ENCODE results near the gene HSPA1L. TPM values are rescaled to one million over a fixed set of nuclear protein-coding genes. Genes with fewer than 3 reads are reported as not detected.
A peak's percentile ranks its signal among the peaks of the same experiment; 100 is the strongest.

The HSPA1L gene
- total and polyA plus RNA-seq, 4 experiments from 2014 or later = 1.1 to 8.3 (median 6.3) TPM

- Mint-ChIP-seq H3K27ac (peak overlapping the region; percentile 19 to 78 (median 65)), H3K27me3 (no peaks in the 10 kb centered on the region), H3K9me3 (no peaks in the 10 kb centered on the region), H3K4me1 (peaks cover 14 to 48% (median 33%) of the 10 kb centered on the region in 4 donors), H3K4me3 (peak overlapping the region; percentile 27 to 75 (median 58)), H3K36me3 (peaks cover 0 to 26% of the 10 kb centered on the region in 2 donors)
- Histone ChIP-seq H3K27ac (ENCODE audit: low read depth, low read length) (peak overlapping the region; percentile 46), H3K4me3 (ENCODE audit: low read length in 2 of 2) (peak overlapping the region in 1 of 2 donors; percentile 30), H3K9me3 (ENCODE audit: control insufficient read depth in 1 of 2, low read length in 2 of 2) (no peaks in the 10 kb centered on the region), H3K27me3 (ENCODE audit: insufficient read depth, low read length) (no peaks in the 10 kb centered on the region), H3K4me1 (ENCODE audit: insufficient read depth, low read length) (peaks cover 50% of the 10 kb centered on the region), H3K36me3 (ENCODE audit: insufficient read depth, low read length) (peaks cover 20% of the 10 kb centered on the region)
- CTCF ChIA-PET (ENCODE audit: partially characterized antibody) = interaction anchor here (12.8 kb wide), 1 partner anchor 43 kb away, joined by 173 read pairs; the partner anchor contains the start of genes CLIC1, DDAH2 and MSH5
- POLR2A ChIA-PET (ENCODE audit: partially characterized antibody) = interaction anchor here (1.2 to 1.9 kb wide), 3 partner anchors 19 to 87 kb away, joined by 3 to 10 read pairs (median 4); partner anchors contain the start of genes MSH5 and VARS1
- no peak for DNase-seq
- intact Hi-C loops (cut with micrococcal nuclease) = loop anchor here (2.0 kb wide), 1 partner anchor 18 kb away; the partner anchor contains the start of gene VARS1
These were observed 38.5 kb downstream of the HSPA1L start for GRCh38 chr6:31776485-31776988.

GRCh38 chr6:31775633-31776484 is 39.2 kb downstream of the HSPA1L start:
- no peaks in the 10 kb centered on the region for H3K9me3 ChIP-seq (ENCODE audit: control insufficient read depth in 1 of 2, low read length in 2 of 2)
- intact Hi-C loops (cut with micrococcal nuclease) = loop anchor here (2.0 kb wide), 1 partner anchor 19 kb away; the partner anchor contains the start of gene VARS1
- H3K27ac Mint-ChIP-seq = peak overlapping the region; percentile 29 to 78 (median 66)
- H3K9me3 Mint-ChIP-seq = no peaks in the 10 kb centered on the region
- DNase-seq = no peak
- H3K27me3 Mint-ChIP-seq = no peaks in the 10 kb centered on the region
- CTCF ChIA-PET (ENCODE audit: partially characterized antibody) = interaction anchor here (1.5 to 12.8 kb wide), 3 partner anchors 11 to 42 kb away, joined by 4 to 173 read pairs (median 5); partner anchors contain the start of genes CLIC1, DDAH2 and MSH5
- peaks cover 57% of the 10 kb centered on the region for H3K4me1 ChIP-seq (ENCODE audit: insufficient read depth, low read length)
- peaks cover 0 to 24% of the 10 kb centered on the region in 2 donors for H3K36me3 Mint-ChIP-seq
- H3K4me3 Mint-ChIP-seq = peak overlapping the region in 5 of 8 donors; percentile 44 to 73 (median 61)
- no peak overlapping the region for H3K4me3 ChIP-seq (ENCODE audit: low read length in 2 of 2)
- peaks cover 14% of the 10 kb centered on the region for H3K36me3 ChIP-seq (ENCODE audit: insufficient read depth, low read length)
- peak overlapping the region; percentile 46 for H3K27ac ChIP-seq (ENCODE audit: low read depth, low read length)
- H3K4me1 Mint-ChIP-seq = peaks cover 18 to 54% (median 39%) of the 10 kb centered on the region in 4 donors
- no peaks in the 10 kb centered on the region for H3K27me3 ChIP-seq (ENCODE audit: insufficient read depth, low read length)
- POLR2A ChIA-PET (ENCODE audit: partially characterized antibody) = interaction anchor here (1.1 to 7.1 kb wide), 5 partner anchors 19 to 87 kb away, joined by 4 to 78 read pairs (median 6); partner anchors contain the start of genes CLIC1, HSPA1B, LSM2 and MSH5

- peaks cover 0 to 17% of the 10 kb centered on the region in 2 donors for H3K36me3 Mint-ChIP-seq
- no peak overlapping the region for H3K27ac ChIP-seq (ENCODE audit: low read depth, low read length)
- ChIA-PET POLR2A (ENCODE audit: partially characterized antibody) (interaction anchor here (1.1 to 7.1 kb wide), 4 partner anchors 20 to 52 kb away, joined by 5 to 78 read pairs (median 8); partner anchors contain the start of genes CLIC1, HSPA1B, LSM2 and MSH5), CTCF (ENCODE audit: partially characterized antibody) (interaction anchor here (1.5 to 12.8 kb wide), 3 partner anchors 11 to 41 kb away, joined by 4 to 173 read pairs (median 5); partner anchors contain the start of genes CLIC1, DDAH2 and MSH5)
- no peak for DNase-seq
- no peaks in the 10 kb centered on the region for H3K9me3 ChIP-seq (ENCODE audit: control insufficient read depth in 1 of 2, low read length in 2 of 2)
- no peaks in the 10 kb centered on the region for H3K27me3 Mint-ChIP-seq
- H3K4me3 Mint-ChIP-seq = peak overlapping the region in 3 of 8 donors; percentile 6 to 41 (median 39)
- H3K36me3 ChIP-seq (ENCODE audit: insufficient read depth, low read length) = peaks cover 7% of the 10 kb centered on the region
- peaks cover 18 to 54% (median 40%) of the 10 kb centered on the region in 4 donors for H3K4me1 Mint-ChIP-seq
- H3K4me1 ChIP-seq (ENCODE audit: insufficient read depth, low read length) = peaks cover 61% of the 10 kb centered on the region
- intact Hi-C loops (cut with micrococcal nuclease) = no loop called here
- no peaks in the 10 kb centered on the region for H3K27me3 ChIP-seq (ENCODE audit: insufficient read depth, low read length)
- no peak overlapping the region for H3K27ac Mint-ChIP-seq
- no peak overlapping the region for H3K4me3 ChIP-seq (ENCODE audit: low read length in 2 of 2)
- no peaks in the 10 kb centered on the region for H3K9me3 Mint-ChIP-seq
These were observed 39.9 kb downstream of the HSPA1L start for GRCh38 chr6:31775184-31775583.

- peak overlapping the region in 5 of 7 donors; percentile 84 to 90 (median 85) for H3K27ac Mint-ChIP-seq
- no peaks in the 10 kb centered on the region for H3K27me3 Mint-ChIP-seq
- Histone ChIP-seq H3K27me3 (ENCODE audit: insufficient read depth, low read length) (no peaks in the 10 kb centered on the region), H3K4me3 (ENCODE audit: low read length in 2 of 2) (no peak overlapping the region), H3K36me3 (ENCODE audit: insufficient read depth, low read length) (no peaks in the 10 kb centered on the region), H3K27ac (ENCODE audit: low read depth, low read length) (no peak overlapping the region), H3K4me1 (ENCODE audit: insufficient read depth, low read length) (peaks cover 56% of the 10 kb centered on the region), H3K9me3 (ENCODE audit: control insufficient read depth in 1 of 2, low read length in 2 of 2) (no peaks in the 10 kb centered on the region)
- no peak for DNase-seq
- peak overlapping the region; percentile 18 to 81 (median 72) for H3K4me3 Mint-ChIP-seq
- POLR2A ChIA-PET (ENCODE audit: partially characterized antibody) = interaction anchor here (0.9 to 7.1 kb wide), 8 partner anchors 24 to 58 kb away, joined by 3 to 78 read pairs (median 7); partner anchors contain the start of genes CLIC1, DDAH2, HSPA1B and LSM2
- H3K4me1 Mint-ChIP-seq = peaks cover 20 to 52% (median 38%) of the 10 kb centered on the region in 4 donors
- intact Hi-C loops (cut with micrococcal nuclease) = loop anchor here (2.0 to 5.0 kb wide), 2 partner anchors 33 to 45 kb away; partner anchors contain the start of genes HSPA1A and HSPA1L
- H3K9me3 Mint-ChIP-seq = no peaks in the 10 kb centered on the region
- CTCF ChIA-PET (ENCODE audit: partially characterized antibody) = interaction anchor here (0.7 to 12.8 kb wide), 3 partner anchors 35 to 59 kb away, joined by 3 to 173 read pairs (median 22); partner anchors contain the start of genes CLIC1, DDAH2 and MSH5
- no peaks in the 10 kb centered on the region for H3K36me3 Mint-ChIP-seq
These were observed 43.1 kb downstream of the HSPA1L start for GRCh38 chr6:31771992-31772358.

GRCh38 chr6:31770860-31771259 is 44.2 kb downstream of the HSPA1L start:
- Histone ChIP-seq H3K4me1 (ENCODE audit: insufficient read depth, low read length) (peaks cover 45% of the 10 kb centered on the region), H3K9me3 (ENCODE audit: control insufficient read depth in 1 of 2, low read length in 2 of 2) (no peaks in the 10 kb centered on the region), H3K4me3 (ENCODE audit: low read length in 2 of 2) (no peak overlapping the region), H3K27me3 (ENCODE audit: insufficient read depth, low read length) (no peaks in the 10 kb centered on the region), H3K27ac (ENCODE audit: low read depth, low read length) (no peak overlapping the region), H3K36me3 (ENCODE audit: insufficient read depth, low read length) (no peaks in the 10 kb centered on the region)
- no peak for DNase-seq
- Mint-ChIP-seq H3K4me1 (peaks cover 17 to 42% (median 30%) of the 10 kb centered on the region in 4 donors), H3K27ac (peak overlapping the region in 6 of 7 donors; percentile 13 to 89 (median 58)), H3K36me3 (no peaks in the 10 kb centered on the region), H3K4me3 (peak overlapping the region in 3 of 8 donors; percentile 57 to 72 (median 57)), H3K27me3 (no peaks in the 10 kb centered on the region), H3K9me3 (no peaks in the 10 kb centered on the region)
- intact Hi-C loops (cut with micrococcal nuclease) = loop anchor here (5.0 kb wide), 1 partner anchor 46 kb away; the partner anchor contains the start of genes HSPA1A and HSPA1L
- ChIA-PET POLR2A (ENCODE audit: partially characterized antibody) (interaction anchor here (0.6 to 7.1 kb wide), 7 partner anchors 8 to 106 kb away, joined by 3 to 78 read pairs (median 7); partner anchors contain the start of genes CLIC1, GPANK1, HSPA1B and MSH5), CTCF (ENCODE audit: partially characterized antibody) (interaction anchor here (1.7 to 12.8 kb wide), 7 partner anchors 12 to 60 kb away, joined by 4 to 173 read pairs (median 11); partner anchors contain the start of genes CLIC1, DDAH2, HSPA1A and HSPA1L)

GRCh38 chr6:31769684-31770371 is 45.3 kb downstream of the HSPA1L start:
- H3K4me1 ChIP-seq (ENCODE audit: insufficient read depth, low read length) = peaks cover 35% of the 10 kb centered on the region
- no peaks in the 10 kb centered on the region for H3K9me3 ChIP-seq (ENCODE audit: control insufficient read depth in 1 of 2, low read length in 2 of 2)
- Mint-ChIP-seq H3K9me3 (no peaks in the 10 kb centered on the region), H3K27ac (peak overlapping the region in 5 of 7 donors; percentile 0 to 65 (median 36)), H3K4me3 (peak overlapping the region in 2 of 8 donors; percentile 42 to 57), H3K36me3 (no peaks in the 10 kb centered on the region), H3K4me1 (peaks cover 15 to 34% (median 24%) of the 10 kb centered on the region in 4 donors), H3K27me3 (no peaks in the 10 kb centered on the region)
- peak; percentile 75 to 81 (median 80) for DNase-seq
- no peaks in the 10 kb centered on the region for H3K27me3 ChIP-seq (ENCODE audit: insufficient read depth, low read length)
- ChIA-PET CTCF (ENCODE audit: partially characterized antibody) (interaction anchor here (0.6 to 12.8 kb wide), 31 partner anchors 10 to 219 kb away, joined by 3 to 173 read pairs (median 4); partner anchors contain the start of genes APOM, CLIC1, DDAH2 and HSPA1A), POLR2A (ENCODE audit: partially characterized antibody) (interaction anchor here (0.9 to 7.1 kb wide), 11 partner anchors 28 to 105 kb away, joined by 3 to 78 read pairs (median 5); partner anchors contain the start of genes CLIC1, DDAH2, GPANK1 and HSPA1A)
- H3K27ac ChIP-seq (ENCODE audit: low read depth, low read length) = no peak overlapping the region
- no peak overlapping the region for H3K4me3 ChIP-seq (ENCODE audit: low read length in 2 of 2)
- intact Hi-C loops (cut with micrococcal nuclease) = loop anchor here (1.0 to 5.0 kb wide), 2 partner anchors 41 to 47 kb away; partner anchors contain the start of genes DDAH2, HSPA1A and HSPA1L
- H3K36me3 ChIP-seq (ENCODE audit: insufficient read depth, low read length) = no peaks in the 10 kb centered on the region

All from CD4-positive, alpha-beta memory T cell (primary cell).